H9 (cell line): ENCODE results near the gene FAM174B. TPM values are rescaled to one million over a fixed set of nuclear protein-coding genes. Genes with fewer than 3 reads are reported as not detected.

Experiments used
- DNase-seq: peaks from one replicate; pipeline ENCODE4 v3.0.0-alpha.2; 2017
- H2AFZ ChIP-seq: one replicate; pipeline ENCODE4 v1.6.1; 2013; ENCODE audit warnings: mild to moderate bottlenecking, low read length, control low read depth, moderate library complexity
- H2AK5ac ChIP-seq: 2 replicates; pipeline ENCODE4 v1.6.1; 2013; ENCODE audit warnings: low read length, control low read depth, mixed read lengths; ENCODE audit not compliant: insufficient read length
- H2BK120ac ChIP-seq: one replicate; pipeline ENCODE4 v1.6.1; 2013; ENCODE audit warnings: low read depth, mild to moderate bottlenecking, low read length, control low read depth, inconsistent platforms; ENCODE audit not compliant: poor library complexity, severe bottlenecking
- H2BK12ac ChIP-seq: 2 replicates; pipeline ENCODE4 v1.6.1; 2013; ENCODE audit warnings: low read length, control low read depth, mixed read lengths, low read depth; ENCODE audit not compliant: insufficient read length
- H2BK15ac ChIP-seq: 2 replicates; pipeline ENCODE4 v1.6.1; 2013; ENCODE audit warnings: low read depth, low read length, control low read depth
- H2BK20ac ChIP-seq: one replicate; pipeline ENCODE4 v1.6.1; 2013; ENCODE audit warnings: low read depth, mild to moderate bottlenecking, low read length, control low read depth, inconsistent platforms; ENCODE audit not compliant: poor library complexity, severe bottlenecking
- H2BK5ac ChIP-seq: 2 replicates; pipeline ENCODE4 v1.6.1; 2013; ENCODE audit warnings: low read length, control low read depth, mixed read lengths; ENCODE audit not compliant: insufficient read length
- H3K14ac ChIP-seq: 2 replicates; pipeline ENCODE4 v1.6.1; 2013; ENCODE audit warnings: low read length, control low read depth; ENCODE audit not compliant: insufficient read depth
- H3K18ac ChIP-seq: 2 replicates; pipeline ENCODE4 v1.6.1; 2013; ENCODE audit warnings: low read depth, mild to moderate bottlenecking, mixed read lengths, low read length, control low read depth; ENCODE audit not compliant: insufficient read length
- H3K23ac ChIP-seq: 2 replicates; pipeline ENCODE4 v1.6.1; 2013; ENCODE audit warnings: low read length, control low read depth, mixed read lengths, low read depth; ENCODE audit not compliant: insufficient read length
- H3K23me2 ChIP-seq: 2 replicates; pipeline ENCODE4 v1.6.1; 2013; ENCODE audit warnings: low read depth, mild to moderate bottlenecking, mixed read lengths, low read length, control low read depth; ENCODE audit not compliant: insufficient read length, poor library complexity, severe bottlenecking
- H3K27ac ChIP-seq: 2 replicates; pipeline ENCODE4 v1.5.1; 2013; ENCODE audit warnings: low read length, control low read depth, mixed read lengths, low read depth; ENCODE audit not compliant: insufficient read length
- H3K27me3 ChIP-seq: 2 replicates; pipeline ENCODE4 v1.6.1; 2013; ENCODE audit warnings: low read length, control low read depth, inconsistent platforms; ENCODE audit not compliant: insufficient read depth
- H3K4ac ChIP-seq: 2 replicates; pipeline ENCODE4 v1.6.1; 2013; ENCODE audit warnings: low read depth, mild to moderate bottlenecking, control low read depth, inconsistent platforms, low read length, moderate library complexity
- H3K4me1 ChIP-seq: 2 replicates; pipeline ENCODE4 v1.6.1; 2013; ENCODE audit warnings: low read length, control low read depth, inconsistent platforms; ENCODE audit not compliant: insufficient read depth
- H3K4me2 ChIP-seq: 2 replicates; pipeline ENCODE4 v1.6.1; 2013; ENCODE audit warnings: low read length, control low read depth, mixed read lengths; ENCODE audit not compliant: insufficient read length, insufficient read depth
- H3K56ac ChIP-seq: 2 replicates; pipeline ENCODE4 v1.6.1; 2013; ENCODE audit warnings: low read depth, mild to moderate bottlenecking, mixed read lengths, low read length, control low read depth; ENCODE audit not compliant: insufficient read length
- H3K79me1 ChIP-seq: 2 replicates; pipeline ENCODE4 v1.6.1; 2013; ENCODE audit warnings: low read depth, mild to moderate bottlenecking, moderate library complexity, low read length, control low read depth, inconsistent platforms; ENCODE audit not compliant: insufficient read depth, poor library complexity, severe bottlenecking
- H3K79me2 ChIP-seq: 2 replicates; pipeline ENCODE4 v1.6.1; 2013; ENCODE audit warnings: low read length, control low read depth, inconsistent platforms; ENCODE audit not compliant: insufficient read depth
- H3K9ac ChIP-seq: 2 replicates; pipeline ENCODE4 v1.6.1; 2013; ENCODE audit warnings: low read length, control low read depth, mixed read lengths; ENCODE audit not compliant: insufficient read length; ENCODE audit errors: extremely low read depth
- H3K9me3 ChIP-seq: one replicate; pipeline ENCODE4 v1.6.1; 2013; ENCODE audit warnings: low read depth, low read length, inconsistent platforms; ENCODE audit not compliant: control insufficient read depth
- H3T11ph ChIP-seq: one replicate; pipeline ENCODE4 v1.6.1; 2013; ENCODE audit warnings: mild to moderate bottlenecking, low read length, control low read depth, inconsistent platforms
- H4K20me1 ChIP-seq: one replicate; pipeline ENCODE4 v1.6.1; 2013; ENCODE audit not compliant: control insufficient read depth, insufficient read length, insufficient read depth
- H4K5ac ChIP-seq: 2 replicates; pipeline ENCODE4 v1.6.1; 2013; ENCODE audit warnings: low read depth, mild to moderate bottlenecking, mixed read lengths, low read length, control low read depth; ENCODE audit not compliant: insufficient read length
- H4K8ac ChIP-seq: replicated peaks from 2 replicates; pipeline ENCODE4 v1.6.1; 2013; ENCODE audit warnings: low read length, control low read depth, mixed read lengths, low read depth; ENCODE audit not compliant: insufficient read length
- H4K91ac ChIP-seq: 2 replicates; pipeline ENCODE4 v1.6.1; 2013; ENCODE audit warnings: low read depth, mild to moderate bottlenecking, moderate library complexity, mixed read lengths, low read length, control low read depth; ENCODE audit not compliant: insufficient read length
- H3K27ac Mint-ChIP-seq, 3 experiments: 2 replicates in 2 of 3; 3 replicates in 1 of 3; pipeline ENCODE4 v1.8.0; 2020 to 2021; ENCODE audit warnings: mixed read lengths in 3 of 3, mild to moderate bottlenecking in 1 of 3, moderate library complexity in 1 of 3
- H3K27me3 Mint-ChIP-seq: 2 replicates; pipeline ENCODE4 v1.8.0; 2021; ENCODE audit warnings: low read depth, mild to moderate bottlenecking, moderate library complexity, mixed read lengths
- H3K36me3 Mint-ChIP-seq, 3 experiments: 2 replicates in 2 of 3; 3 replicates in 1 of 3; pipeline ENCODE4 v1.8.0; 2020 to 2021; ENCODE audit warnings: low read depth in 3 of 3, mixed read lengths in 3 of 3; ENCODE audit not compliant: insufficient read depth in 1 of 3
- H3K4me1 Mint-ChIP-seq, 2 experiments: 2 replicates each; pipeline ENCODE4 v1.8.0; 2020; ENCODE audit warnings: mixed read lengths in 2 of 2
- H3K4me3 Mint-ChIP-seq, 2 experiments: 2 replicates in 1 of 2; 3 replicates in 1 of 2; pipeline ENCODE4 v1.8.0; 2020 to 2021; ENCODE audit warnings: mild to moderate bottlenecking in 2 of 2, mixed read lengths in 2 of 2, moderate library complexity in 1 of 2
- H3K9me3 Mint-ChIP-seq, 2 experiments: 2 replicates in 1 of 2; 3 replicates in 1 of 2; pipeline ENCODE4 v1.8.0; 2020; ENCODE audit warnings: mild to moderate bottlenecking in 2 of 2, mixed read lengths in 2 of 2, moderate library complexity in 1 of 2
- WGBS: extraction: QIAGEN DNeasy Blood & Tissue Kit; methylation state at CpG from one replicate; pipeline ENCODE4 v1.1.7; 2013; ENCODE audit warnings: missing lambda C conversion rate, low lambda C conversion rate, mixed read lengths; ENCODE audit not compliant: insufficient read length; ENCODE audit errors: extremely low coverage; 5-methylcytosine and 5-hydroxymethylcytosine counted together
- total RNA-seq: library from RNA; stranded (reverse); gene quantifications from 2 replicates; pipeline ENCODE4 v1.2.1, GENCODE V29; 2021
- TF ChIP-seq, protein P1 (sequence below): fragments of 200-600 bp; sonication (generic); conservative IDR thresholded peaks from 3 replicates; pipeline ENCODE4 v1.8.0; 2021; ENCODE audit warnings: antibody characterized with exemption, mild to moderate bottlenecking

The FAM174B gene
- total RNA-seq, 1 experiment from 2014 or later: 38.0 TPM

DNA sequence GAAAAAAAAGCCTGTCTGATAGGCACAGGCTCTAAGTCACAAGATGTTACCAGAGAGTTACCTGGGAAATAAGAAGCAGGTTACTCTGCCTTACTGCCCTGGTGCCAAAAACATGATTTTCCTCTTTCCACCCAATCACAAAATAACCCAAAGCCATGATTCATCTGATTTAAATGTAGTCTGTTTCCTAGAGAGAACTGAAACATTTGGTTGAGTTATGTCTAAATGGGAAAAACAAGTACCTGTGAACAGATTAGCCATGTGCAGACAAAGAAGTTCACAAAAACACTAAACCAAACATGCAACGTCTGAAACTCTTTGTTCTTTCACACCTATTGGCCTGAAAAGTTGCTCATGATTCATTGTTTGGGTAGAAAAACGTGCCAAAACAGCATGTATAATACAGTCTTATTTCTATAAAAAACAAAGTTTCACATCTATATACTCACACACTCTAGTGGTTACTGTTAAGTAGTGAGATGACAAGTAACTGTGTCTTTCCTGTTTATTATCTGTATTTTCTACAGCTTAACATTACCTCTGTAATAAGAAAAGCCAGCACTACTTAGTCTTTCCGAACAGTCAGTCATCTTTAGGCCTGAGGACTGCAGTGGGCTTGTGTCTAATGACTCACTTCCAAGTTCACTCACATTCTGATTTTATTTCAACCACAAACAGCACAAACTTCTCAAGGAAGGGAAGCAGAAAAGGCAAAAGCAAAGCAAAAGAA is 30.2 kb downstream of the FAM174B start:
- H3K79me2 ChIP-seq: no peaks in the 10 kb centered on the region
- H2BK5ac ChIP-seq: no peak overlapping the region
- TF ChIP-seq, protein P1, sequence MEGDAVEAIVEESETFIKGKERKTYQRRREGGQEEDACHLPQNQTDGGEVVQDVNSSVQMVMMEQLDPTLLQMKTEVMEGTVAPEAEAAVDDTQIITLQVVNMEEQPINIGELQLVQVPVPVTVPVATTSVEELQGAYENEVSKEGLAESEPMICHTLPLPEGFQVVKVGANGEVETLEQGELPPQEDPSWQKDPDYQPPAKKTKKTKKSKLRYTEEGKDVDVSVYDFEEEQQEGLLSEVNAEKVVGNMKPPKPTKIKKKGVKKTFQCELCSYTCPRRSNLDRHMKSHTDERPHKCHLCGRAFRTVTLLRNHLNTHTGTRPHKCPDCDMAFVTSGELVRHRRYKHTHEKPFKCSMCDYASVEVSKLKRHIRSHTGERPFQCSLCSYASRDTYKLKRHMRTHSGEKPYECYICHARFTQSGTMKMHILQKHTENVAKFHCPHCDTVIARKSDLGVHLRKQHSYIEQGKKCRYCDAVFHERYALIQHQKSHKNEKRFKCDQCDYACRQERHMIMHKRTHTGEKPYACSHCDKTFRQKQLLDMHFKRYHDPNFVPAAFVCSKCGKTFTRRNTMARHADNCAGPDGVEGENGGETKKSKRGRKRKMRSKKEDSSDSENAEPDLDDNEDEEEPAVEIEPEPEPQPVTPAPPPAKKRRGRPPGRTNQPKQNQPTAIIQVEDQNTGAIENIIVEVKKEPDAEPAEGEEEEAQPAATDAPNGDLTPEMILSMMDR: no peak
- no peak overlapping the region for H2BK12ac ChIP-seq
- no peaks in the 10 kb centered on the region for H3K27me3 Mint-ChIP-seq
- no peak overlapping the region for H4K8ac ChIP-seq
- no peak overlapping the region for H3K18ac ChIP-seq
- H3K14ac ChIP-seq: no peak overlapping the region
- H3K79me1 ChIP-seq: no peaks in the 10 kb centered on the region
- no peaks in the 10 kb centered on the region for H3K27me3 ChIP-seq
- WGBS: no CpG with 5 or more reads among the region's 3 CpGs
- H2BK15ac ChIP-seq: no peak overlapping the region
- H3K9me3 Mint-ChIP-seq: no peaks in the 10 kb centered on the region
- no peak overlapping the region for H2AFZ ChIP-seq
- no peaks in the 10 kb centered on the region for H4K20me1 ChIP-seq
- no peaks in the 10 kb centered on the region for H3K23me2 ChIP-seq
- no peaks in the 10 kb centered on the region for H3K9me3 ChIP-seq
- H3K36me3 Mint-ChIP-seq: peaks cover 9 to 27% (median 12%) of the 10 kb centered on the region in 3 experiments; a peak in 6 of 7 replicates
- DNase-seq: no peak
- H3K4ac ChIP-seq: no peak overlapping the region
- no peak overlapping the region for H4K91ac ChIP-seq
- H2AK5ac ChIP-seq: no peak overlapping the region
- peak overlapping the region in 1 of 3 experiments; percentile 22; a peak in 2 of 7 replicates for H3K27ac Mint-ChIP-seq
- H3K9ac ChIP-seq: no peak overlapping the region
- H4K5ac ChIP-seq: no peak overlapping the region
- peaks cover 21 to 26% of the 10 kb centered on the region in 2 experiments for H3K4me1 Mint-ChIP-seq
- H3K4me2 ChIP-seq: no peak overlapping the region
- H2BK120ac ChIP-seq: no peak overlapping the region
- no peak overlapping the region for H3K4me3 Mint-ChIP-seq
- H3T11ph ChIP-seq: no peak overlapping the region
- H3K4me1 ChIP-seq: peaks cover 3% of the 10 kb centered on the region; the same call in 1 of the 2 replicates
- H2BK20ac ChIP-seq: no peak overlapping the region
- no peak overlapping the region for H3K56ac ChIP-seq
- H3K27ac ChIP-seq: no peak overlapping the region
- no peak overlapping the region for H3K23ac ChIP-seq
